ENCODE measurements around the gene USP6NL.

DNA sequence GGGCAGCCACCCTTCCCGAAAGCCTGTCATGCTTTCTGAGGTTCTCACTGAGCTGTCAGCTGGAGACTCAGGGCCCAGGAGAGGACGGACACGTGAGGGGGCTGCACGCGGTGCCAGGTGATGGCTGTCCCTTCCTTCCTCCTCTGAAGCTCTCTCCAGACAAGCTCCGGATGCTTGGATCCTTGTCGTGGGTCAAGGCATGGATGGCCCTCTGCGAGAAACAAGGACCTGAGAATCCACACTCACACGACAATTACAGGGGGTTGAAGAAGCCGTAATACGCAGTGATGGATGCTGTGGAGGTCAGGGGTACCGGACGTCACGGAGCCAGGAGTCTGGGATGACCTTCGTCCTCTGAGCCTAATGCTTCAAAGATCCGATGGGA is 170.3 kb downstream of the USP6NL start:
- TF ChIP-seq, protein P1, sequence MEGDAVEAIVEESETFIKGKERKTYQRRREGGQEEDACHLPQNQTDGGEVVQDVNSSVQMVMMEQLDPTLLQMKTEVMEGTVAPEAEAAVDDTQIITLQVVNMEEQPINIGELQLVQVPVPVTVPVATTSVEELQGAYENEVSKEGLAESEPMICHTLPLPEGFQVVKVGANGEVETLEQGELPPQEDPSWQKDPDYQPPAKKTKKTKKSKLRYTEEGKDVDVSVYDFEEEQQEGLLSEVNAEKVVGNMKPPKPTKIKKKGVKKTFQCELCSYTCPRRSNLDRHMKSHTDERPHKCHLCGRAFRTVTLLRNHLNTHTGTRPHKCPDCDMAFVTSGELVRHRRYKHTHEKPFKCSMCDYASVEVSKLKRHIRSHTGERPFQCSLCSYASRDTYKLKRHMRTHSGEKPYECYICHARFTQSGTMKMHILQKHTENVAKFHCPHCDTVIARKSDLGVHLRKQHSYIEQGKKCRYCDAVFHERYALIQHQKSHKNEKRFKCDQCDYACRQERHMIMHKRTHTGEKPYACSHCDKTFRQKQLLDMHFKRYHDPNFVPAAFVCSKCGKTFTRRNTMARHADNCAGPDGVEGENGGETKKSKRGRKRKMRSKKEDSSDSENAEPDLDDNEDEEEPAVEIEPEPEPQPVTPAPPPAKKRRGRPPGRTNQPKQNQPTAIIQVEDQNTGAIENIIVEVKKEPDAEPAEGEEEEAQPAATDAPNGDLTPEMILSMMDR (conservative IDR thresholded peaks at IDR 0.05 in 1 of 2, IDR thresholded peaks at IDR 0.05 in 1 of 2; ENCODE audit: extremely low read depth in 1 of 2, insufficient read depth in 1 of 2, low read depth in 1 of 2, low read length in 2 of 2) = no peak
- no peak for TF ChIP-seq EZH2 (IDR thresholded peaks at IDR 0.05; ENCODE audit: borderline replicate concordance, low read length)
